Sigmoid colon (tissue), 7 donors: ENCODE measurements around the gene OR2AK2. TPM values are rescaled to one million over a fixed set of nuclear protein-coding genes. Genes with fewer than 3 reads are reported as not detected.
"Not testable (repeated sequence)": the region's sequence is repeated elsewhere in the genome, so short reads cannot be mapped to it uniquely, and the experiment has no call there.

ENCODE experiments used
- DNase-seq: peaks from one replicate; pipeline ENCODE4 v3.0.0-alpha.2; 2019
- H3K27ac ChIP-seq, 4 donors: fragments of 200-600 bp; sonication (generic); one replicate each; pipeline ENCODE4 v1.5.1; 2016 to 2019; ENCODE audit warnings: mild to moderate bottlenecking in 1 of 4
- H3K27me3 ChIP-seq, 3 donors: fragments of 200-600 bp; sonication (generic); one replicate each; pipeline ENCODE4 v1.5.1; 2019; ENCODE audit warnings: mild to moderate bottlenecking in 1 of 3
- H3K36me3 ChIP-seq, 4 donors: fragments of 200-600 bp; sonication (generic); one replicate each; pipeline ENCODE4 v1.5.1; 2016 to 2019
- H3K4me1 ChIP-seq, 4 donors: fragments of 200-600 bp; sonication (generic); one replicate each; pipeline ENCODE4 v1.5.1; 2017 to 2019
- H3K4me3 ChIP-seq, 4 donors: fragments of 200-600 bp; sonication (generic); one replicate each; pipeline ENCODE4 v1.5.1; 2017 to 2019; ENCODE audit warnings: mild to moderate bottlenecking in 2 of 4, moderate library complexity in 1 of 4
- H3K9me3 ChIP-seq, 4 donors: fragments of 200-600 bp in 3 of 4; sonication (generic) in 3 of 4; one replicate each; pipeline versions ENCODE4 v1.5.1 to v1.6.1; 2013 to 2019
- EP300 ChIP-seq, 4 donors: sonication (generic); formaldehyde crosslinking; IDR thresholded peaks; one replicate each; pipeline ENCODE4 v1.6.1; 2017; ENCODE audit warnings: antibody characterized with exemption in 4 of 4
- POLR2A ChIP-seq, 2 donors: fragments of 450-650 bp; IDR thresholded peaks; one replicate each; pipeline ENCODE4 v1.6.1; 2016; ENCODE audit warnings: antibody characterized with exemption in 2 of 2, mild to moderate bottlenecking in 2 of 2, moderate library complexity in 2 of 2
- POLR2AphosphoS5 ChIP-seq, 4 donors: sonication (generic); formaldehyde crosslinking; IDR thresholded peaks; one replicate each; pipeline ENCODE4 v1.6.1; 2017; ENCODE audit warnings: antibody characterized with exemption in 4 of 4
- WGBS, 2 donors: extraction: QIAGEN DNeasy Blood & Tissue Kit; methylation state at CpG; one replicate each; pipeline ENCODE4 v1.1.7; 2013; 5-methylcytosine and 5-hydroxymethylcytosine counted together
- intact Hi-C: fragments of 100-400 bp; cut with DNase I; formaldehyde crosslinking; loops from one replicate; pipeline ENCODE4 v1.15.1; 2023
- polyA plus RNA-seq, 3 donors: library from polyadenylated mRNA; stranded (reverse); fragments of 200-250 nt; gene quantifications; one replicate each; pipeline ENCODE4 v1.2.3, GENCODE V29; 2013
- total RNA-seq, 4 donors: library from RNA; depleted of rRNA; stranded (reverse); fragments of >200 nt; gene quantifications; one replicate each; pipeline ENCODE4 v1.1.0, GENCODE V29; 2016
- TF ChIP-seq, protein P1 (sequence below), 4 experiments: fragments of 450-650 bp in 3 of 4; fragments of 200-600 bp in 1 of 4; IDR thresholded peaks; one replicate each; pipeline ENCODE4 v1.5.1; 2016 to 2019; ENCODE audit warnings: antibody characterized with exemption in 4 of 4, mild to moderate bottlenecking in 3 of 4, moderate library complexity in 2 of 4
- donor health status: healthy with polysubstance abuse.
- donor health status: Bipolar disorder and iron deficiency.
- donor health status: healthy.

OR2AK2 gene
- total and polyA plus RNA-seq, 7 donors: 0.07 to 0.55 TPM; not detected in 5

DNA sequence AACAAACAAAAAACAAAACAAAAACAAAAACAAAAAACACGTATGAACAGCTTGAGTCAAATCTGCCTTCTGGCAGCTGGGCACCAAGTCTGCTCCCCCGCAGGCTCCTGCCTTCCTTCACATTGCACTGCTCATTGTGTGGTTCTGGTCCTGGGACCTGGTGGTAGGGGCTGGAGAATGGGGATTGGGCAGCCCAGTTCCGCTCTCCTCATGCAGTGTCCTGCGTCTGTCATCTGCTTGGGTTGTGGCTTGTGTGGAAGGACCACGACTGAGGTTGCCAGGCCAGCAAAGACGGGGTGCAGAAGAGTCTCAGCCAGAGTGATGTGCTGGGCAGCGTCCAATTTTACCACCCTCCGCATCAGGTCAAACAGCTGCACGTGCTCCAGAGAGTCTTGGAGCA lies 29.3 kb upstream of the OR2AK2 start:
- Histone ChIP-seq H3K27ac (no peak overlapping the region), H3K9me3 (peaks cover 0 to 5% (median 0%) of the 10 kb centered on the region in 4 donors), H3K36me3 (no peaks in the 10 kb centered on the region), H3K27me3 (peaks cover 0 to 13% (median 0%) of the 10 kb centered on the region in 3 donors), H3K4me1 (peaks cover 0 to 4% (median 0%) of the 10 kb centered on the region in 4 donors), H3K4me3 (no peak overlapping the region)
- TF ChIP-seq, protein P1, sequence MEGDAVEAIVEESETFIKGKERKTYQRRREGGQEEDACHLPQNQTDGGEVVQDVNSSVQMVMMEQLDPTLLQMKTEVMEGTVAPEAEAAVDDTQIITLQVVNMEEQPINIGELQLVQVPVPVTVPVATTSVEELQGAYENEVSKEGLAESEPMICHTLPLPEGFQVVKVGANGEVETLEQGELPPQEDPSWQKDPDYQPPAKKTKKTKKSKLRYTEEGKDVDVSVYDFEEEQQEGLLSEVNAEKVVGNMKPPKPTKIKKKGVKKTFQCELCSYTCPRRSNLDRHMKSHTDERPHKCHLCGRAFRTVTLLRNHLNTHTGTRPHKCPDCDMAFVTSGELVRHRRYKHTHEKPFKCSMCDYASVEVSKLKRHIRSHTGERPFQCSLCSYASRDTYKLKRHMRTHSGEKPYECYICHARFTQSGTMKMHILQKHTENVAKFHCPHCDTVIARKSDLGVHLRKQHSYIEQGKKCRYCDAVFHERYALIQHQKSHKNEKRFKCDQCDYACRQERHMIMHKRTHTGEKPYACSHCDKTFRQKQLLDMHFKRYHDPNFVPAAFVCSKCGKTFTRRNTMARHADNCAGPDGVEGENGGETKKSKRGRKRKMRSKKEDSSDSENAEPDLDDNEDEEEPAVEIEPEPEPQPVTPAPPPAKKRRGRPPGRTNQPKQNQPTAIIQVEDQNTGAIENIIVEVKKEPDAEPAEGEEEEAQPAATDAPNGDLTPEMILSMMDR (IDR thresholded peaks at IDR 0.05): no peak
- TF ChIP-seq POLR2AphosphoS5 (IDR thresholded peaks at IDR 0.05) (no peak), POLR2A (IDR thresholded peaks at IDR 0.05) (no peak), EP300 (IDR thresholded peaks at IDR 0.05) (no peak)
- intact Hi-C loops: no loop called here
- DNase-seq: no peak
- 92 to 94% methylated on average over 9 of the region's 9 CpGs for WGBS, 2 donors

DNA sequence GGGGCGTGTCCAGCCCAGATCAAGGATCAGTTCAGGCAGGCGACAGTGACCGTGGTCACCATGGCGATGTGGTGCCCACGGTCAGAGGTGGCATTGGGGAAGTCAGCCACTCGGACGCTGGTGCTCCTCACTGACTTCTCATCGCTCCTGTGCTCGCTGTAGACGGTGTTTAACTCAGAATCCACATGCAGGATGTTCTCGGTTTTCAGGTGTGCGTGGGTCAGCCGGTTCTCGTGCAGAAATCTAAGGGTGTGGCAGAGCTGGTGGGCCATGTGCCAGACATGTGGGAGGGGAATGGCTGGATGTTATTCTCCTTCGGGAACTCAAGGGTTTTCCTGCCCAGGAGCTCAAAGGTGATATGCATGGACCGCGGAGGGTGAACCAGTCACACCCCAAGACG lies 28.6 kb upstream of the OR2AK2 start:
- no peak for DNase-seq
- 91 to 95% methylated on average over 18 of the region's 18 CpGs for WGBS, 2 donors
- TF ChIP-seq, protein P1 (IDR thresholded peaks at IDR 0.05): no peak
- TF ChIP-seq POLR2A (IDR thresholded peaks at IDR 0.05) (no peak), EP300 (IDR thresholded peaks at IDR 0.05) (no peak), POLR2AphosphoS5 (IDR thresholded peaks at IDR 0.05) (no peak)
- H3K27ac ChIP-seq: no peak overlapping the region
- no peak overlapping the region for H3K4me3 ChIP-seq
- peaks cover 0 to 5% (median 0%) of the 10 kb centered on the region in 4 donors for H3K9me3 ChIP-seq
- intact Hi-C loops: no loop called here
- H3K27me3 ChIP-seq: peaks cover 0 to 13% (median 0%) of the 10 kb centered on the region in 3 donors
- H3K4me1 ChIP-seq: peaks cover 0 to 4% (median 0%) of the 10 kb centered on the region in 4 donors
- H3K36me3 ChIP-seq: no peaks in the 10 kb centered on the region

DNA sequence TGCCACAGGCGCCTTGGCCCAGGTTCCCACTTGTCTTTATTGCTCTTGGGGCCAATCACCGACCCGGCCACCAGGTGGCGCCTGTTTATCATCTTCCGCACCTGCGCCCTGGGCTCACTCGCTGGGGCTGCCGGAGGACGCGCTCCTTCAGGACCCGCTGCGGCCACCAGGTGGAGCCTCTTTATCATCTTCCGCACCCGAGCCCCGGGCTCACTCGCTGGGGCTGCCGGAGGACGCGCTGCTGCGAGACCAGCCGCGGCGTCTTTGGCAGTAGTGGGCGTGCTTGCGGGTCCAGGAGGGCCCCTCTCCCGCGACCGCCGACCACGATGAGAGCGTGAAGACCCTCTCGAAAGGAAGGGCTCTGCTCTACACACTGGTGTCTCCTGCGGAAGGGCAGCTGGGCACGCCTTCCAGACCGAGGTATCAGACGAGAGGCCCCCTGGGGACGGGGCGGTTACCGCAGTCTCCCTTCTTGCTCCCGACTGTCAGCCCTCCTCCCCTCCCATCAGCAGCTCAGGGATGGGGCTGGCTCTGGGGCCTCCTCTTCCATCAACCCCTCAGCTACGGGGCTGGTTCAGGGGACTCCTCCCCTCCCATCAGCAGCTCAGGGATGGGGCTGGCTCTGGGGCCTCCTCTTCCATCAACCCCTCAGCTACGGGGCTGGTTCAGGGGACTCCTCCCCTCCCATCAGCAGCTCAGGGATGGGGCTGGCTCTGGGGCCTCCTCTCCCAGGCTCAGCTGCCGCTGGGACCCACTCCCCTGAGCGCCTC lies 27.9 kb upstream of the OR2AK2 start:
- H3K27ac ChIP-seq, H3K36me3 ChIP-seq, H3K9me3 ChIP-seq, H3K4me1 ChIP-seq, intact Hi-C loops: not testable (repeated sequence)
- H3K4me3 ChIP-seq: peak overlapping the region in 3 of 4 donors; percentile 21 to 27 (median 26)
- 7 to 49% methylated on average over 44 of the region's 44 CpGs for WGBS, 2 donors
- TF ChIP-seq, protein P1 (IDR thresholded peaks at IDR 0.05): peak in 1 of 4 experiments; percentile 41
- peak; percentile 71 for DNase-seq
- H3K27me3 ChIP-seq: peaks cover 0 to 13% (median 0%) of the 10 kb centered on the region in 3 donors

DNA sequence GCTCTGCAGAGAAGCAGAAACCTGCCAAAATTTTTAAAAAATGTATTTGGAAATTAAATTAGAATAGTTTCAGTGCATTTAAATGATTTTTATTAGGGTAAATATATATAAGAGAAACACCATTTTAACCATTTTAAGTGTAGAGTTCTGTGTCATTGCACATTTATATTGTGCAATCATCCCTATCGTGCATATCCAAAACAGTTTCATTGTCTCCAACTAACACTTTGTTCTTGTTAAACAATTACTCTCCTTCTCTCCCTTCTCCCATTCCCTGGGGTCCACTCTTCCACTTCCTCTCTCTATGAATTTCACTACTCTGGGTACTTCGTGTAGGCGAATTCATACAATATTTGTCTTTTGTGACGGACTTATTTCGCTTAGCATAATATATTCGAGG lies 22.4 kb upstream of the OR2AK2 start:
- intact Hi-C loops: no loop called here
- no peak for DNase-seq
- TF ChIP-seq EP300 (IDR thresholded peaks at IDR 0.05) (no peak), POLR2AphosphoS5 (IDR thresholded peaks at IDR 0.05) (no peak), POLR2A (IDR thresholded peaks at IDR 0.05) (no peak)
- TF ChIP-seq, protein P1 (IDR thresholded peaks at IDR 0.05): no peak
- peaks cover 0 to 7% (median 0%) of the 10 kb centered on the region in 3 donors for H3K27me3 ChIP-seq
- H3K4me1 ChIP-seq: no peaks in the 10 kb centered on the region
- 81 to 89% methylated on average over 6 of the region's 6 CpGs for WGBS, 2 donors
- H3K36me3 ChIP-seq: no peaks in the 10 kb centered on the region
- H3K27ac ChIP-seq: no peak overlapping the region
- H3K9me3 ChIP-seq: no peaks in the 10 kb centered on the region
- no peak overlapping the region for H3K4me3 ChIP-seq
